VCaP (cell line): ENCODE data around the gene CD44.

Source experiments
- H3K27ac ChIP-seq: fragments of 450-650 bp; 2 replicates; pipeline ENCODE4 v1.5.1; 2017
- CTCF ChIP-seq: fragments of 450-650 bp; conservative IDR thresholded peaks from 2 replicates; pipeline ENCODE4 v1.5.1; 2017; ENCODE audit warnings: mild to moderate bottlenecking, moderate library complexity

Gene CD44

GRCh38 chr11:35166369-35167360, 27.7 kb downstream of the CD44 start:
- TF ChIP-seq CTCF, result no peak
- H3K27ac ChIP-seq, result no peak overlapping the region

DNA sequence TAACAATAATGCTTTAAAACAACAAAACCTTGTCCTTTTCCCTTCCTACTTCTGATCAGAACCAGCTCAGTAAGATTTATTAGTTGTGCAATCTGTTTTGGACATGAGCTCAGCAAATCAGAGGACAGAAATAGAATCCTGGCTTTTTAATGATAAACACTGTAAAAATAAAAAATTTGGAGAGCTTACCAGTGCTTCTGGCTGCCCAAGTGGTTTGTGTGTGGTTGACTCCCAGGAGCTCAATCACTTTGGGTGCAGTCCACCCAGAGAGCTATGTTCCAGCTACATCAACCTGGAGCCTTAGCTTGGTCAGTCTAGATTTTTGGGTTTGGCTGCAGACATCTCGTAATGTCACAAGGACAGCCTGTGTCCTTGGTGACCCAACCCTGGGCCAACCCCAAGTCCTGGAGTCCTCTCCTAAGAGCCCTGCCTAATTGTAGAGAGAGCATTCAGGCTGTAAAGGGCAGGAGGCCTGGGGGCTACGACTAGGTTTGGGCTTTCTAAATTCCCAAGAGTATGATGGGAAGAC, 28.5 kb downstream of the CD44 start:
- TF ChIP-seq CTCF, result no peak
- H3K27ac ChIP-seq, result no peak overlapping the region

DNA sequence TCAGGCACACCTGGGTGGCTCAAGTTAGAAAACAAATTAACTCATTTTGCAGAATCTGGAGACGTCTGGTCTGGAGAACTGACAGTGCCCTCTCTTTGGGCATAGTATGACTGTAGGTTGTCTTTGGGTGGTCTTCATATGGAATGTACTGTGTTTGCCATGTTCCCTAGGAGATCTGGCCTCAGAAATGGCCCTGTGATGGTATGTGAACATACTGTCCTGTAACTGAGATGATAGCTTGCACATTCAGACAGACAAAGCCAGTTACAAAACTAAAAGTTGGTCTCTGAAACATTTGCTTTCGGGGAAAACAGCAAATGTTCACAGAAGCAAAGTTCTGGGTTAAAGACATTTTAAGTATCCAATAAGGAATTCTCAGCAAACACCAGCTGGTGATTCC, 29.7 kb downstream of the CD44 start:
- no peak overlapping the region for H3K27ac ChIP-seq
- no peak for TF ChIP-seq CTCF

GRCh38 chr11:35169112-35169511, 30.1 kb downstream of the CD44 start:
- H3K27ac ChIP-seq, result no peak overlapping the region
- TF ChIP-seq CTCF, result no peak

- H3K27ac ChIP-seq, result no peak overlapping the region
- no peak for TF ChIP-seq CTCF
Observed at GRCh38 chr11:35169754-35170153, 30.8 kb downstream of the CD44 start.

DNA sequence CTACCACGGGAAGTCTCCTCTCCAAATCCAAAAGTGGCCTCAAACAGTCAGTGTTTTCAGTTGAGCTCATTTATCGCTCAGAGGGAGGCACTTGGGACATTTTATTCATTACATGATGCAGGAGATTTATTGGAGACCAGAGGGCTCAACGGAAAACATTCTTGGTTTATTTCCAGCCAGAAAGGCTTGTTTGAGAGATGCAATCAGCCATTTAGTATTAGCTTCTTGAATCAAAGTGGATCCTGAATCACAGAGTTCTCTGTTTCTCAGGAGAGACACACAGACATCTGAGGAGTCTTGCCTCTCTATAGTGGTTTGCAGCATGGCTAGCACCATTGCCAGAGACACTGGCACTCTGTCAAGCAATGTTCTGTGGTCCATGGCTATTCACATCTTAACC, 31.5 kb downstream of the CD44 start:
- H3K27ac ChIP-seq, result no peak overlapping the region
- no peak for TF ChIP-seq CTCF

DNA sequence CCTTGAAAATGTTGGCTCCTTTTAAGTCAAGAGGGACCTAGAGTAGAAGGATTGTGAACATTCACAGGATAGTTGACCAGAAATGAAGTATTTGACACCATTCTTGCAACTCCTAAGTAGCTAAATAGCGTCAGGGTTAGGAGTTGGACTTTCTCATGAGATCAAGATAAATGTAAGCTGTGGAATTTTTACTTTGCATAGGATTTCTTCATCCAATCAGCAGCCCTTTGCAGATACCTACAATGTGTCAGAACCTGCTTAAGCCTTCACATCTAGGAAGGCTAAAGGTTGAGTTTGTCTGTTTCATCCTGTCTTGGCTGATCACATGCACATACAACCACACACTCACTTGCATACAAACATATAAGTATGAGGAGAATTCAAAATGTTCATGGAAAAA, 32.3 kb downstream of the CD44 start:
- no peak for TF ChIP-seq CTCF
- H3K27ac ChIP-seq, result no peak overlapping the region
